Tongue (tissue), 2 donors: Measurements from ENCODE around the gene BCAT1. TPM values are rescaled to one million over a fixed set of nuclear protein-coding genes. Genes with fewer than 3 reads are reported as not detected.
"Not testable (repeated sequence)": the region's sequence is repeated elsewhere in the genome, so short reads cannot be mapped to it uniquely, and the experiment has no call there.

ENCODE experiments used
- DNase-seq: peaks from one replicate; pipeline ENCODE4 v3.0.0-alpha.2; 2015
- total RNA-seq: library from RNA; depleted of rRNA; stranded (reverse); fragments of >200 nt; gene quantifications from one replicate; pipeline ENCODE4 v1.2.3, GENCODE V29; 2014

The BCAT1 gene
- total RNA-seq, 1 donor from 2014 or later = 29.6 TPM

- DNase-seq = no peak
Measured at GRCh38 chr12:24898606-24899005, 50.3 kb downstream of the BCAT1 start.

- DNase-seq = no peak
Measured at GRCh38 chr12:24898185-24898584, 50.7 kb downstream of the BCAT1 start.

- no peak for DNase-seq
Measured at GRCh38 chr12:24896171-24896570, 52.7 kb downstream of the BCAT1 start.

- no peak for DNase-seq
Measured at GRCh38 chr12:24895612-24896011, 53.3 kb downstream of the BCAT1 start.

- no peak for DNase-seq
Measured at GRCh38 chr12:24894879-24895278, 54.0 kb downstream of the BCAT1 start.

GRCh38 chr12:24890048-24890803, 58.7 kb downstream of the BCAT1 start:
- no peak for DNase-seq

GRCh38 chr12:24889411-24889810, 59.5 kb downstream of the BCAT1 start:
- no peak for DNase-seq

- DNase-seq = no peak
Measured at GRCh38 chr12:24888813-24889212, 60.1 kb downstream of the BCAT1 start.

GRCh38 chr12:24884911-24885310, 64.0 kb downstream of the BCAT1 start:
- no peak for DNase-seq

- no peak for DNase-seq
Measured at GRCh38 chr12:24881724-24882371, 67.1 kb downstream of the BCAT1 start.

GRCh38 chr12:24881227-24881626, 67.7 kb downstream of the BCAT1 start:
- no peak for DNase-seq

- DNase-seq = no peak
Measured at GRCh38 chr12:24880732-24881131, 68.2 kb downstream of the BCAT1 start.

GRCh38 chr12:24879644-24880043, 69.3 kb downstream of the BCAT1 start:
- no peak for DNase-seq

- DNase-seq = no peak
Measured at GRCh38 chr12:24875014-24875413, 73.9 kb downstream of the BCAT1 start.

GRCh38 chr12:24872211-24872610, 76.7 kb downstream of the BCAT1 start:
- DNase-seq = no peak

GRCh38 chr12:24866139-24866538, 82.8 kb downstream of the BCAT1 start:
- not testable (repeated sequence) for DNase-seq

- DNase-seq = no peak
Measured at GRCh38 chr12:24864796-24865125, 84.1 kb downstream of the BCAT1 start.

GRCh38 chr12:24861766-24862540, 86.9 kb downstream of the BCAT1 start:
- no peak for DNase-seq

- no peak for DNase-seq
Measured at GRCh38 chr12:24860546-24860945, 88.4 kb downstream of the BCAT1 start.

- no peak for DNase-seq
Measured at GRCh38 chr12:24856541-24856940, 92.4 kb downstream of the BCAT1 start.

- DNase-seq = no peak
Measured at GRCh38 chr12:24854908-24855307, 94.0 kb downstream of the BCAT1 start.

- DNase-seq = no peak
Measured at GRCh38 chr12:24854017-24854416, 94.9 kb downstream of the BCAT1 start.

- no peak for DNase-seq
Measured at GRCh38 chr12:24853588-24853987, 95.3 kb downstream of the BCAT1 start.
